Stimulated activated CD8-positive, alpha-beta memory T cell treated with anti-CD3 and anti-CD28 coated beads, Interleukin-2, amount 100 ng/mL, for 48 hours (primary cell): ENCODE measurements around the gene DOCK4.

Source experiments
- DNase-seq, 2 donors: peaks; one replicate each; pipeline ENCODE4 v3.0.0-alpha.2; 2020; ENCODE audit warnings: low read depth in 2 of 2

DOCK4 gene

DNA sequence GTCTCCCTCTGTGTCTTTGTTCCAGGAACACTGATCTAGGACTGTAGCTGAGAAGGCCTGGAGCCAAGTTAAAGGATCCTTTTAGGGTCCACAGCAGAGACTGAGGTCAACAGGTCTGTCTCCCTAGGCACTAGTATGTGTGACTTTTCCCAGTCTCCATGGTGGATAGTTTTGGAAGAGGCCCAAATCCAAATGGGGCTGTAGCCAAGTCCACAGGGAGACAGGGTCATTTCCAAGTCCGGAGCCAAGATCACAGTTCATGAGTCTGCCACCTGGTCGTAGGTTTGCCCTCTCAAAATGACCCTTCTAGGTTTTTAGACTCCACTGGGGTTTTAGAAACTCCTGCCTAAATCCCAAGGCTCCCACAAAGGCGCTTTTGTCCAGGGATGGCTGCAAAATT is 17.1 kb upstream of the DOCK4 start:
- DNase-seq, result no peak

DNA sequence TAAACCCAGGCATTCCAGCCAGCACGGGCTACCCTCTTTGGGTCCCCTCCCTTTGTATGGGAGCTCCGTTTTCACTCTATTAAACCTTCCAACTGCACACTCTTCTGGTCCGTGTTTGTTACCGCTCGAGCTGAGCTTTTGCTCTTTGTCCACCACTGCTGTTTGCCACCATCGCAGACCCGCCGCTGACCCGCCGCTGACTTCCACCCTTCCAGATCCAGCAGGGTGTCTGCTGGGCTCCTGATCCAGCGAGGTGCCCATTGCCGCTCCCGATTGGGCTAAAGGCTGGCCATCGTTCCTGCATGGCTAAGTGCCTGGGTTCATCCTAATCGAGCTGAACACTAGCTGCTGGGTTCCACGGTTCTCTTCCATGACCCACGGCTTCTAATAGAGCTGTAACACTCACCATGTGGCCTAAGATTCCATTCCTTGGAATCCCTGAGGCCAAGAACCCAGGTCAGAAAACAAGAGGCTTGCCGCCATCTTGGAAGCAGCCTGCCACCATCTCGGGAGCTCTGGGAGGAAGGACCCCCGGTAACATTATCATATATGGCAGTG is 14.8 kb upstream of the DOCK4 start:
- no peak for DNase-seq

GRCh38 chr7:112215787-112216186 is 9.6 kb upstream of the DOCK4 start:
- no peak for DNase-seq

DNA sequence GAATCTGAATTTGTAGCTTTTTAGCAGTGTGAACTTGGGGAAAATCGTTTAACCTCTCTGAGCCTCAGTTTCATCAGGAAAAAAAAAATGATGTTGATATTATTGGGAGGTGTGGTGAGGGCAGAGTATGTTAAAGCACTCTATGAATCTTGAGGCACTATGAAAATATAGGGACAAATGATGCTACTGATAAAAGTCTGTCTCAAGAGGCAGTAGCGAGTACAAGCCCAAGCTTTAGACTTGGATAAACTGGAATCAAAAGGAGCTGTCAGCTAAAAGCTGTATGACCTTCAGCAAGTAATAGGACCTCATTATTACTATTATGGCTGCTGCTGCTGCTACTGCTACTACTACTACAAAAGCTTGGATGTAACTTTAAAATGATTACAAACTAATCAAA is 8.7 kb upstream of the DOCK4 start:
- no peak for DNase-seq

GRCh38 chr7:112214268-112214667 is 8.1 kb upstream of the DOCK4 start:
- DNase-seq, result no peak

GRCh38 chr7:112213735-112214134 is 7.5 kb upstream of the DOCK4 start:
- DNase-seq, result no peak

- DNase-seq, result no peak
Observed at GRCh38 chr7:112212571-112212970, 6.4 kb upstream of the DOCK4 start.

DNA sequence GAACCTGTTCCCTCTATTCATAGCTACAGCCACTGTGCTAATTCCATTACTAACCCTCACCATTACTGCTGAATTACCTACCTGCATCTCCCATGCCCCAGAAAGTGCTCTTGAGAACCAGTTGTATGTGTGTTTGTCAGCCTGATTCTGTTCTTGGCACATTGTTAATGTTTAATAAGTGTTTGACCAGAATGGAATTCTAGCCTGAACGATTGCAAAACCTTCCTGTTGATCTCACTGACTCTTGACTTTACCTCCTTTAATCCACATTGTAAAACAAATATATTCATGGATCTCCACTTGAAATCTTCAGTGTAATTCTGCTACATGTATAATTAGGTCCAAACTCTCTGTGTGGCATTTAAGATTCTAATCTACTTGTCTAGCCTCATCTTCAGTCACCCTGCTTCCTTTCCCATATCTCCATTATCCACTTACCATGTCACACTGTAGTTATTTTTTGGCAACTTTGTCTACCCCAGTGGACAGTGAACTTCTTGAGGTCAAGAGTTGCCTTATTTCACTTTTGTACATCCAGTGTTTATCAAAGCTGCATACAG is 5.2 kb upstream of the DOCK4 start:
- DNase-seq, result no peak

GRCh38 chr7:112207765-112208164 is 1.6 kb upstream of the DOCK4 start:
- DNase-seq, result no peak

DNA sequence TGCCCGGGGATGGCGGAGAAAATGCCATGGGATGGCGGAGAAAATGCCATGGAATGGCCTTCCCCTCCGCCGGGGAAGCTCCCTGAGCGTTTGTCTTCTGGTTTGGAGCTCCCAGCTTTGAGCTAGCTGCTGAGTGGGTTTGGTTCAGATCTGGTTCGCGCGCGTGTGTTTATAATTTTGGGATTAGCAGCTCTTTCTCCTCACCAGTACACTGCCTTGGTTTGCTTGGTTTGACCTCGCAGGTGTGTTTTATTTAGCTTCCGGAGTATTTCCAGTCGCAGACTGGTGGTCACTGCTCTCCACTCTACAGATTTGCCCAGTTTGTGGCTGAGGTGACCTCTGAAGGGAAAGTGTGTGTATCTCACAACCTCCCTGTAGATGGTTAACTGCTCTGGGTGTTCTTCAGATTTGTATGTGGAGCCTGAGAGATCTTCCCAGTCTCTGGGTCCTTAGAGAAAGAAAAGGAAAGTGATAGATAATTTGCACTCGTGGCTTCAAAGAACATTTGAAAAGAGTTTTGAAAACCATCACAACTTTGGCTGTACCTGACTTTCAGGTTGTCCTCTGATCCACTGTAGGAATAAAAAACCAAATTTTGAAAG is 893 bp upstream of the DOCK4 start:
- DNase-seq, result no peak

DNA sequence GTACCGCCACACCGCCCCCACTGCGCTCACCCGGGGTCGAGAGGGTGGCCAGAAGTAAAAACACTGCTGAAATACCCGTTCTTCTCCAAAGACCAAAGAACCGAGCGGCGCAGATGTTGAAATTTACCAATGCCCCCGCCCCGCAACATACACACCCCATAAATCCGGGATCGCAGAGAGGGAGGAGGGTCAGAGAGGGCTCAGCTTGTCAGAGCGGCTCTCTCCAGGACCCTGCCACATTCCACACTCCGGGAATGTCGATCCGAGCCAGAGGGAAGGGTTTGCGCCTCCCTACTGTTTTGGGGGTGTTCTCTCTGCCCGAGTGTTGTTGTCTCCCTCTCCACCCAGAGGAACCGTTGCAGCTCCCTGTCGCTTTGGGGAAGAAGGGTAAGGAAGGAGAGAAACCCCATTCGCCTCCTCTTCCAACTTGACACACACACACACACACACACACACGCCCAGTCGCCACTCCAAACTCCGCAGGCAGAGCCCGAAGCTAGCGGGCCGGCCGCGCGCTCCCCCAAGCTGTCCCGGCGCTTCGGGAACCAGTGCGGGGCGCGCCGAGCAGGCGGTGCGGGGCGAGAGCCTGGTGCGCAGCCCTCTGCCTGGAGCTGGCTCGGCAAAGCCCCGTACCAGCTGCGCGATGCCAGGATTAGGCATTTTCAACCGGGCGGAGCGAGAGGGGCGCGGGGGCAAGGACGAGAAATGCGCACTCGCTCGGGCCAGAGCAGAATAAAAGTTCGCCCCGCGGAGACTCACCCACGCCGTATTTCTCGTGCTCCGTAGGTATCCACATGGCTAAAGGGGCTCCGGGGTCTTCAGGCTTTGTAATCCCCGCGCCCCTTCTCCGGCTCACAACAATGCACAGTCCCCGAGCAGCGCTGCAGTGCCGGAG is 609 bp downstream of the DOCK4 start:
- peak in 1 of 2 donors; percentile 10 for DNase-seq

GRCh38 chr7:112204499-112205342 is 1.5 kb downstream of the DOCK4 start:
- DNase-seq, result no peak

DNA sequence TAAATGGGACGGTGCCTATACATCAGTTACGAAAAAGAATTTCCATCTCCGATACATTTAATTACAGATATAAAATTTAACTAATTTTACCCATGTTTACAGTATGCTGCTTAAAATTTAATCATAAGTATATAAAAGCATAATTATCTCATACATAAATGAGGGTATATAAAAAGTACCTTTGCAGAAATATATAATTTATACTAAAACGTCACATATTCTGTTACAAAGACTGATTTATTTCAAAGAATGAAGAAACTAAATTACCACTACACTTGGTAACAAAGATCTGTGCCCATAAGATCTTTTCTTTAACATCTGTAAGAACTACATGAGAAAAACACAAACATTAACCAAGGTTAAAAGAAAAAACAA is 2.8 kb downstream of the DOCK4 start:
- DNase-seq, result no peak

DNA sequence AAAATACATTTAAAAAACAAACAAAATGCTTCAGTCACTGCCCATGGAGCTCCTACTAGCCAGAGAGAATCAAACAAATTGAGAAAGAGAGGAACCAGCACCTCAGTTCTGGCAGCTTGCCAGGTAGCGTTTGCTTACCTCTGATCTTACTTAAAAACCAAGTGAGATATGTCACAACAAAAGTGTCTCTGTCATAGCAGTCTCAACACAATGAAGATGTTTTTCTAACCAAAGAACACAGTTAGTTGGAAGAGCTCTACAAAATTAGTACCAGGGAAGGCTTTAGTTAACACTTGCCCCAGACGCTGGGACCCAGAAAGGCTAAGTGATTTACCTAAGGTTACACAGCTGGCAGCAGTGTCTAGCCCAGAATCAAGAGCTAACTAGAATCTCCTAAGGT is 3.4 kb downstream of the DOCK4 start:
- no peak for DNase-seq

DNA sequence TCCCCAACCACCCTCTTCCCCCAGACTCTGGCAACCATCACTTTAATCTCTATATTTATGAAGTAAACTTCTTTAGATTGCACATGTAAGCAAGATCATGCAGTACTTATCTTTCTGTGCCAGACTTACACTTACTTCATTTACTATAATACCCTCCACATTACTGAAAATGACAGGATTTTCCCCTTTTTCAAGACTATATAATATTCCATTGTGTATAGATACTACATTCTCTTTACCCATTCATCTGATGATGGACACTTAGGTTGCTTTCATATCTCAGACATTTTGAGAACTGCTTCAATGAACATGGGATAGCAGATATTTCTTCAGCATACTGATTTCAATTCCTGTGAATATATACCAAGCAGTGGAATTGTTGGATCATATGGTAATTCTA is 4.4 kb downstream of the DOCK4 start:
- DNase-seq, result no peak

- DNase-seq, result no peak
Observed at GRCh38 chr7:112201411-112201810, 4.8 kb downstream of the DOCK4 start.

DNA sequence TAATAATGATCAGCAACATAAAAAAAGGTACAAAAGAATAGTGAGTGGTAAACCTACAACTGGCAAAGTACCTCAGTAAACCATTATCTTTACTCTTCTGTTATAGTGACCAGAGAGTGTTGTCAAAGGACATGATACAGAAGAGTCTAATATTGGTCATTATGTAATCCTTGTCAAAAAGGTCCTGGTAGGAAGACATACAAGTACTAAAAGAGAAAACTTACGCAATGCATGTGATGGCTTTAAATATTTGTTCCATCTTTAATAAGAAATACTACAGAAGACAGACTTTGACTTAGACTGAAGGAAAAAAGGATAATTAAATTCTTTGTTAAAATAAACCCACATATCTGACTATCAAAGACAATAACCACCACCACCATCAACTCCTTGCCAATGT is 6.5 kb downstream of the DOCK4 start:
- DNase-seq, result no peak

- no peak for DNase-seq
Observed at GRCh38 chr7:112199035-112199655, 7.1 kb downstream of the DOCK4 start.

DNA sequence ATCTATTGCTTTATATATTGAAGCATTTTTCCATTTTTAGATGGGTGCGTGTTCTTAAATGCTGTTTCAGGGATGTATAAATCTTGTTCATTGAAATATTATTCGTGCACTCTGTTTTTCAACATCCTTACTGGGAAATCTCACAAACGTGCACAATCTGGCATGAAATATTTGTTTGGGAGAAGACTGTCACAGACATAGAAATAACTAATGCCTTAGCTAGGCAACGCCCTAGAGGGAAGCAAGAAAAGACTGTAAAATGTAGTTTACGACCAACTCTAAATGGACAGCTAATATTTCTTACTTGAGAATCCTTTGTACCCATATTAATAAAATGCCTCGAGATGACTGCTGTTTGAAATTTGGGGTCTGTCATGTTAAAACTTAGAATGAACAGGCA is 8.9 kb downstream of the DOCK4 start:
- no peak for DNase-seq

- no peak for DNase-seq
Observed at GRCh38 chr7:112195717-112196116, 10.5 kb downstream of the DOCK4 start.

GRCh38 chr7:112193915-112194502 is 12.2 kb downstream of the DOCK4 start:
- no peak for DNase-seq
